ENCODE measurements around the gene MTHFD1L. TPM values are rescaled to one million over a fixed set of nuclear protein-coding genes. Genes with fewer than 3 reads are reported as not detected.

MTHFD1L gene
- total RNA-seq, 1 experiment from 2014 or later, result 38.1 TPM

- peak; percentile 93 for DNase-seq (ENCODE audit: low read depth)
Measured at GRCh38 chr6:151040888-151041521, 175.5 kb downstream of the MTHFD1L start.

GRCh38 chr6:151041686-151042085 lies 176.2 kb downstream of the MTHFD1L start:
- no peak for DNase-seq (ENCODE audit: low read depth)

- peak; percentile 35 for DNase-seq (ENCODE audit: low read depth)
Measured at GRCh38 chr6:151042911-151043330, 177.4 kb downstream of the MTHFD1L start.

- no peak for DNase-seq (ENCODE audit: low read depth)
Measured at GRCh38 chr6:151043944-151044343, 178.4 kb downstream of the MTHFD1L start.

- DNase-seq (ENCODE audit: low read depth), result peak; percentile 61
Measured at GRCh38 chr6:151044465-151045441, 179.3 kb downstream of the MTHFD1L start.

GRCh38 chr6:151045511-151046222 lies 180.2 kb downstream of the MTHFD1L start:
- DNase-seq (ENCODE audit: low read depth), result peak; percentile 82

GRCh38 chr6:151051164-151051563 lies 185.7 kb downstream of the MTHFD1L start:
- no peak for DNase-seq (ENCODE audit: low read depth)

- DNase-seq (ENCODE audit: low read depth), result no peak
Measured at GRCh38 chr6:151052021-151052646, 186.6 kb downstream of the MTHFD1L start.

GRCh38 chr6:151054306-151054705 lies 188.8 kb downstream of the MTHFD1L start:
- DNase-seq (ENCODE audit: low read depth), result no peak

GRCh38 chr6:151056230-151056907 lies 190.9 kb downstream of the MTHFD1L start:
- DNase-seq (ENCODE audit: low read depth), result no peak

- no peak for DNase-seq (ENCODE audit: low read depth)
Measured at GRCh38 chr6:151057061-151057460, 191.6 kb downstream of the MTHFD1L start.

- no peak for DNase-seq (ENCODE audit: low read depth)
Measured at GRCh38 chr6:151058021-151058733, 192.7 kb downstream of the MTHFD1L start.

GRCh38 chr6:151059612-151060095 lies 194.2 kb downstream of the MTHFD1L start:
- peak; percentile 64 for DNase-seq (ENCODE audit: low read depth)

GRCh38 chr6:151060096-151060765 lies 194.7 kb downstream of the MTHFD1L start:
- peak; percentile 98 for DNase-seq (ENCODE audit: low read depth)

GRCh38 chr6:151060766-151061531 lies 195.4 kb downstream of the MTHFD1L start:
- no peak for DNase-seq (ENCODE audit: low read depth)

GRCh38 chr6:151063352-151063751 lies 197.8 kb downstream of the MTHFD1L start:
- peak; percentile 84 for DNase-seq (ENCODE audit: low read depth)

- DNase-seq (ENCODE audit: low read depth), result no peak
Measured at GRCh38 chr6:151063842-151064647, 198.5 kb downstream of the MTHFD1L start.
